GM18951 (cell line): ENCODE results near the gene RNF7.
"Not testable (repeated sequence)": the region's sequence is repeated elsewhere in the genome, so short reads cannot be mapped to it uniquely, and the experiment has no call there.

Experiments used
- POLR2A ChIP-seq: IDR thresholded peaks from 4 replicates; pipeline ENCODE4 v1.6.1; 2011; ENCODE audit warnings: mild to moderate bottlenecking; ENCODE audit not compliant: insufficient read length, insufficient read depth; ENCODE audit errors: extremely low read depth
- in situ Hi-C: fragments of 300-500 bp; cut with MboI; formaldehyde crosslinking; loops from one replicate; pipeline ENCODE4 v1.12.0; 2022; ENCODE audit warnings: low sequenced_read_pairs, mixed read lengths, inconsistent platforms; ENCODE audit not compliant: unreplicated experiment

The RNF7 gene

DNA sequence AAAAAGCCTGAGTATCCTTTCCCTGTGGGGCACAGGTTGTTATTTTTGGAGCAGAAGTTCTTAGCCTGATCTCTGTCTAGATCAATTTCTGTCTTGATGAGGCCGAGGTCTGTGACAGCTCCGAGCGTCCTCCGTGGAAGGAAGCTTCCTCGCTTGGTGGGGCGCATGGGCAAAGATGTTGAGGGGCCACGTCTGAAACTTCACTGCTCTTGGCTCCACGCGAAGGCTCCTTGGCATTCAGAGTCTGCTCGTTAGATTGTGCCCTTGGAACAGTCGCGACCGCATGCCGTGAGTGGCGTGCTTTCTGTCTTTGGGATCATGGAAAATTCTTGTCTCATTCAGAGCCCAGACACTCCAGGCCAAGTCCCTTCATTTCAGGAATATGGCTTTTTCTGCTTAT is 38.8 kb downstream of the RNF7 start:
- TF ChIP-seq POLR2A = no peak
- in situ Hi-C loops = no loop called here

- in situ Hi-C loops = no loop called here
- no peak for TF ChIP-seq POLR2A
Observed at GRCh38 chr3:141777957-141778813, 40.1 kb downstream of the RNF7 start.

DNA sequence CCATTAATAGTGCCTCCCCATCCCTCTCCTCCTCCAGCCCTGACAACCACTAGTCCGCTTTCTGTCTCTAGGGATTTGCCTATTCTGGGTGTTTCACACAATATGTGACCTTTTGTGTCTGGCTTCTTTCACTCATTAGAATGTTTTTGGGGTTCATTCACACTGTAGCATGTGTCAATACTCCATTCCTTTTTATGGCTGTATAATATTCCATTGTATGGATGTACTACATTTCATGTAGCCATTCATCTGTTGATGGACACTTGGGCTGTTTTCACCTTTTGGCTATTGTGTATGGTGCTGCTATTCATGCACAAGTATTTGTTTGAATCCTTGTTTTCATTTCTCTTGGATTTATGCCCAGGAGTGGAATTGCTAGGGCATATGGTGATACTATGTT is 41.6 kb downstream of the RNF7 start:
- in situ Hi-C loops = no loop called here
- no peak for TF ChIP-seq POLR2A

GRCh38 chr3:141782386-141782932 is 44.4 kb downstream of the RNF7 start:
- in situ Hi-C loops = no loop called here

DNA sequence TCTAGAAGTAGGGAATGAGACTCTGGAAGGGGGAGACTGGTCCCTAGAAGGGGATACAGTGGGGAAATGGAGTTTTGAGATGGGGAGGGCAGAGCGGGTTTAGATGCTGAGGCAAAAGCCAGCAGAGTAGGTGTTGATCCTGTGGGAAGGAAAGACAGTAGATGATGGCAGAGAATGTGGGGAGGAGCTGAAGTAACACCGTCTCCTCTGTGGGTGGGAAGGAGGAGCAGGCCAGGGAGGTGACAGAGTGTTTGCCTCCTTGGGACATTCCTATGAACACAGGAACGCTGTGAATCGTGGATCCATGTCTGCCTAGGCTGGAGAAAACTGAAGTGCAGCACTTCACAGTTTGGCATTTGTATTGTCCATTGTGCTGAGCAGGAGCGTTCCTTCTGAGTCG is 45.5 kb downstream of the RNF7 start:
- in situ Hi-C loops = no loop called here
- TF ChIP-seq POLR2A = no peak

More at GRCh38 chr3:141782386-141782932, 44.4 kb downstream of the RNF7 start:
- no peak for TF ChIP-seq POLR2A

DNA sequence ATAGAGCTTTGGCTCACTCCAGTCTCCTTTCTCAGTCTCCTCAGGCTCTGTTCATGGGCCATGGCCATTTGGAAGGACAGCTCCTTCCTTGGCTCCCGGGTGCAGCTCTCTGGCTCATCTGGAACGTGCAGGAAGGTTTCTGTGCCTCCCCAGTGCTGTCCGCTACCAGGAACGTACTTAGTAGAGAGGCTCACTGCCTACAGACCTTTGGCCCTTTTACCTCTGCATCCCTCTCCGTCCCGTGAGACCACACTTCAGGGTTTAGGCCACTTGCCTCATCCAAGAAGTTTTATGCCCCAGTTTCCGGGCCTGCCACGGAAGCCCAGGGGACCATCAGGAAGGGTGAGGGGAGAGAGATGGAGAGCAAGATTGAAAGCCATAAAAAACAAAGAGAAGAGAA is 46.0 kb downstream of the RNF7 start:
- no peak for TF ChIP-seq POLR2A
- in situ Hi-C loops = no loop called here

DNA sequence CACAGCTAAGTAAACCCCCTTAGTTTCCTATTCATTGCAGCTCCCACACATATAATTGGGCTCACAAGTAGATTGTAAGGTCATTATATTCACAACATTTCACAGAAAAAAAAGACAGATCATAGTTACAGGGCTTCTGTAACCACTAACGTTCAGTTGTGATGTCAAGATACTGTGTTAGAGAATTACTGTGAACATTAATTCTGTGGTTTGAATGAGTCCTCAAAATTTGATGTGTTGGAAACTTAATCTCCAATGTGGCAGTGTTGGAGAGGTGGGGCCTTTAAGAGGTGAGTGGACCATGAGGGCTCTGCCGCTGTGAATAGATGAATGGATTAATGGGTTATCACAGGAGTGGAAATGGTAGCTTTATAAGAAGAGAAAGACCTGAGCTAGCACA is 46.4 kb downstream of the RNF7 start:
- TF ChIP-seq POLR2A = no peak
- in situ Hi-C loops = no loop called here

GRCh38 chr3:141788149-141788548 is 50.1 kb downstream of the RNF7 start:
- no peak for TF ChIP-seq POLR2A
- in situ Hi-C loops = no loop called here

- in situ Hi-C loops = not testable (repeated sequence)
Observed at GRCh38 chr3:141788750-141789149, 50.7 kb downstream of the RNF7 start.

DNA sequence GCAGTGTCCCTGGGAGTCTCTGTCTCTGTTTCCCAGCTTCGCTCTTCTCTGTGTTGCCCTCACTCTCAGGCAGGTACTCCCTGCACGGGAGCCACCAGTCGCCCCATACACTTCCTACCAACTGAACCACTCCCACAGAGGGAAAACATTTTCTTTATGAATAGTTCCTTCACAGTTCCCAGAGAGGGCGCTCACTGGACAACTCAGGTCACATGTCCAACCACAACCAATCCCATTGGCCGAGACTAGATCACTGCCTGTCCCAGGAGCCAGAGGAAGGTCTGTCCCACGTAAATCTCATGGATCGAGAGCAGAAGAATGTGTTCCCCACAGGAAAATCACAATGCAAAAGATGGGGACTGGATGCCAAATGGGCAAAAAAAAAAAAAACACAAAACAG is 51.2 kb downstream of the RNF7 start:
- TF ChIP-seq POLR2A = no peak
- in situ Hi-C loops = no loop called here

GRCh38 chr3:141790171-141790570 is 52.1 kb downstream of the RNF7 start:
- in situ Hi-C loops = no loop called here
- no peak for TF ChIP-seq POLR2A

GRCh38 chr3:141792495-141792894 is 54.4 kb downstream of the RNF7 start:
- no peak for TF ChIP-seq POLR2A
- in situ Hi-C loops = no loop called here

DNA sequence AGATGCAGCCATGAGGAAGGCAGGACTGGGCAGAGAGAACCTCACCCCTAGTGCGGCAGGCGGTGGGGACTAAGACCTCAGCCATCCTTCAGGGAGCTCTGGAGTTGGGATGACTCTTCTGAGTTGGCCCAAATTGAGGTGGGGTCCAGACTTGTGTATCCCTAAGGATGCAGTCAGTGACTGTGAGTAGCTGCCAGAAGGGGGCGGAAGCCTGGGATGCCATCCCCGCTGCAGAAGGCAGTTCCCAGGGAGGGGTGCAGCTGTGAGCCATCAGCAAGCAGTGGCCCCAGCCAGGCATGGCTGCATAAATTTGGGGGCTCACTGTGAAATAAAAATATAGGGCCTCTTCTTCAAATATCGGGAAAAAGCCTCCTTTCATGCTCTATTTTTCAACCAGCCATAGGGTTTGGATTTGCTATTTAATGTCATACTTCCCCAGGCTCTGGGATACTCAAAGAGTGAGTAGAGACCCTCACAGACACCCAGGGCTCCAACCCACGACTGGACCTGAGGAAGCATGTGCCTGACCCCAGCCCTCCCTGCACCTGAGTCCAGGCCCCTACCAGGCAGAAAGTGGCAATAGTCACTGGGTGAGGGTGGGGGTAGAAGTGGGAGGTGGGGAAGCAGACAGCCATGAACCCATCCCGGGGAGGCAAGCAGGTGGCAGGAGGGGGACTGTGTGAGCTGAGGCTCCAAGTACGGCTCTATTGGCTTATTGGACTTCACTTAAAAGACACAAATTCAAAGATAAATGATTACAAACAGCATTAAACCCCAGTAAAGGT is 55.6 kb downstream of the RNF7 start:
- in situ Hi-C loops = no loop called here
- TF ChIP-seq POLR2A = no peak

- in situ Hi-C loops = no loop called here
- no peak for TF ChIP-seq POLR2A
Observed at GRCh38 chr3:141795276-141795675, 57.2 kb downstream of the RNF7 start.
